ENCODE measurements around the gene CELF2. TPM values are rescaled to one million over a fixed set of nuclear protein-coding genes. Genes with fewer than 3 reads are reported as not detected.

The CELF2 gene
- total RNA-seq, 1 experiment from 2014 or later = 0.27 TPM

DNA sequence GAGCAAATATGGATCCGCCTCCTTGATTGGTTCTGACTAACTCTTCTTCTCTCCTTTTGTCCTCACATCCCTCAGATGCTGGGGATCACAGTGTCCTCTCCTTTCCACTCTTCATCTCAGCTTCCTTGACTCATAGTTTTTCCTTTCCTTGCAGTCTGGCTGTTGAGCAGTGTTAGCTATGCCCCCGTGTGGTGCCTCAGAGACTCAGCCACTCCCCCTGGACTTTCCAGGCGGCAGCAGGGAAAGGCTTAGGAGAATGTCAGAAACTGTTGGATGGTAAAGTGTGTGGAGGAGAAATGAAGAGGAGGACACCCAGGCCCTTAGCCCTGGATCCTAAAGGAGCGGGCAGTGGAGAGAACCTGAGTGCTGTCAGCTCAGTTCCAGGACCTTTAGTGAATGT lies 267.5 kb downstream of the CELF2 start:
- CTCF ChIA-PET = no interaction called here
- peaks cover 7% of the 10 kb centered on the region for H3K27me3 Mint-ChIP-seq (ENCODE audit: insufficient read depth, unreplicated experiment)

DNA sequence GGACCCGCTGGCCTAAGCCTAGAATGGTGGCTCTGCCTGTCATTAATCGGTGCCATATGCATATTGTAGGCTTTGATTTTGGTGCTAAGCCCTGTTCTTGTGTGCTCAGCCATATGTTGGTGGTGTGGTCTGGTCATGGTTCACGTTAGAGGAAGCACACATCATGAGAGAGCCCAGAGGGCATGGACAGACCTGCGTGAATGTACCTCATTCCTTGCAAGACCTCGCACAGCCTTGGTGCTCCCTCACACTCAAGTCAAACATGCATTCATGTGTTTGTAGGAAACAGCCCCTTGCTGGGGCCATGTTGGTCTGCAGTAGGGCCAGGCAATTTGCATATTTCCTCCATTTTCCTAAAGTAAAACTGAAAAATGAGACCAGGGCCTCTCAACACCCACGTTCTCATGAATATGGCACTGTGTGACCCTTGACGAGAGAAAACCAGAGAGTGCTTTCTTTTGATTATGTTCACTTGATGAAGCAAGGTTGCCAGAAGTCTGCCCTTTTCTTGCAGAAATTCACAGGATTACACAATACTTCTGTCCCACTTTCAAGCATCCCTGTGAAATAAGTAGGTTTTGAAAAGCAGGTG lies 268.7 kb downstream of the CELF2 start:
- no peak overlapping the region for H3K27ac Mint-ChIP-seq (ENCODE audit: unreplicated experiment)
- H3K4me3 Mint-ChIP-seq (ENCODE audit: unreplicated experiment) = no peak overlapping the region
- Histone ChIP-seq H3K27me3 (replicated peaks; ENCODE audit: control insufficient read depth, insufficient read depth, low read length) (peaks cover 1% of the 10 kb centered on the region; the same call in 1 of the 2 replicates), H3K4me3 (ENCODE audit: low read depth, low read length) (no peak overlapping the region), H3K9me3 (no peaks in the 10 kb centered on the region), H3K36me3 (ENCODE audit: control insufficient read depth, insufficient read depth, low read length) (no peaks in the 10 kb centered on the region), H3K4me1 (no peaks in the 10 kb centered on the region)
- POLR2A ChIA-PET = no interaction called here
- H3K27me3 Mint-ChIP-seq (ENCODE audit: insufficient read depth, unreplicated experiment) = peaks cover 3% of the 10 kb centered on the region
- DNase-seq = no peak
- CTCF ChIA-PET = no interaction called here
- H3K36me3 Mint-ChIP-seq (ENCODE audit: insufficient read depth, unreplicated experiment) = no peaks in the 10 kb centered on the region
- H3K9me3 Mint-ChIP-seq (ENCODE audit: unreplicated experiment) = no peaks in the 10 kb centered on the region
- intact Hi-C loops (cut with micrococcal nuclease; ENCODE audit: unreplicated experiment) = no loop called here
- BruUV-seq (replicated peaks) = no TSS peak
- TF ChIP-seq, protein P1, sequence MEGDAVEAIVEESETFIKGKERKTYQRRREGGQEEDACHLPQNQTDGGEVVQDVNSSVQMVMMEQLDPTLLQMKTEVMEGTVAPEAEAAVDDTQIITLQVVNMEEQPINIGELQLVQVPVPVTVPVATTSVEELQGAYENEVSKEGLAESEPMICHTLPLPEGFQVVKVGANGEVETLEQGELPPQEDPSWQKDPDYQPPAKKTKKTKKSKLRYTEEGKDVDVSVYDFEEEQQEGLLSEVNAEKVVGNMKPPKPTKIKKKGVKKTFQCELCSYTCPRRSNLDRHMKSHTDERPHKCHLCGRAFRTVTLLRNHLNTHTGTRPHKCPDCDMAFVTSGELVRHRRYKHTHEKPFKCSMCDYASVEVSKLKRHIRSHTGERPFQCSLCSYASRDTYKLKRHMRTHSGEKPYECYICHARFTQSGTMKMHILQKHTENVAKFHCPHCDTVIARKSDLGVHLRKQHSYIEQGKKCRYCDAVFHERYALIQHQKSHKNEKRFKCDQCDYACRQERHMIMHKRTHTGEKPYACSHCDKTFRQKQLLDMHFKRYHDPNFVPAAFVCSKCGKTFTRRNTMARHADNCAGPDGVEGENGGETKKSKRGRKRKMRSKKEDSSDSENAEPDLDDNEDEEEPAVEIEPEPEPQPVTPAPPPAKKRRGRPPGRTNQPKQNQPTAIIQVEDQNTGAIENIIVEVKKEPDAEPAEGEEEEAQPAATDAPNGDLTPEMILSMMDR (IDR thresholded peaks at IDR 0.05; ENCODE audit: insufficient read depth in 1 of 2, low read depth in 1 of 2, low read length in 1 of 2, severe bottlenecking in 1 of 2, unreplicated experiment in 1 of 2) = no peak
- H3K4me1 Mint-ChIP-seq (ENCODE audit: low read depth, unreplicated experiment) = no peaks in the 10 kb centered on the region

More for the DNA sequence above, 267.5 kb downstream of the CELF2 start:
- no TSS peak for BruUV-seq (replicated peaks)
- no peaks in the 10 kb centered on the region for H3K9me3 Mint-ChIP-seq (ENCODE audit: unreplicated experiment)
- H3K36me3 Mint-ChIP-seq (ENCODE audit: insufficient read depth, unreplicated experiment) = no peaks in the 10 kb centered on the region
- Histone ChIP-seq H3K4me3 (ENCODE audit: low read depth, low read length) (no peak overlapping the region), H3K9me3 (no peaks in the 10 kb centered on the region), H3K4me1 (no peaks in the 10 kb centered on the region), H3K27me3 (replicated peaks; ENCODE audit: control insufficient read depth, insufficient read depth, low read length) (peaks cover 1% of the 10 kb centered on the region), H3K36me3 (ENCODE audit: control insufficient read depth, insufficient read depth, low read length) (no peaks in the 10 kb centered on the region)
- TF ChIP-seq, protein P1 (IDR thresholded peaks at IDR 0.05; ENCODE audit: insufficient read depth in 1 of 2, low read depth in 1 of 2, low read length in 1 of 2, severe bottlenecking in 1 of 2, unreplicated experiment in 1 of 2) = peak in 1 of 2 experiments; percentile 36
- intact Hi-C loops (cut with micrococcal nuclease; ENCODE audit: unreplicated experiment) = no loop called here
- no peaks in the 10 kb centered on the region for H3K4me1 Mint-ChIP-seq (ENCODE audit: low read depth, unreplicated experiment)
- H3K27ac Mint-ChIP-seq (ENCODE audit: unreplicated experiment) = no peak overlapping the region
- POLR2A ChIA-PET = interaction anchor here (0.6 kb wide), 1 partner anchor 1956 kb away, joined by 3 read pairs; no protein-coding TSS in a partner anchor
- DNase-seq = peak in 1 of 2 experiments; percentile 24
- no peak overlapping the region for H3K4me3 Mint-ChIP-seq (ENCODE audit: unreplicated experiment)

DNA sequence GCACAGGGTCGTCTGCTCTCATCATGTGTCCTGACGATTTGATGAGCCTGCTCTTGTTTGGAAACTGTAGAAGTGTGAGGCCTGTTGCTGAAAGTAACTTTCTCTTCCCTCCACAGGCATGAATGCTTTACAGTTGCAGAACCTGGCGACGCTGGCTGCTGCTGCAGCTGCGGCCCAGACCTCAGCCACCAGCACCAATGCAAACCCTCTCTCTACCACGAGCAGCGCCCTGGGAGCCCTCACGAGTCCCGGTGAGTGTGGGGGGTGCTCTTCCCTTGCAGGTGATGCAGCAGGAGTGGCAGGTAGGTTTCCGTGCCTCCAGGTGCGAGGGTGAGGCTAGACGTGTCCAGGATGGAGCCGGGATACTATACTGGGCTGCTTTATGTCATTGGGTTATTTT lies 270.6 kb downstream of the CELF2 start:
- Mint-ChIP-seq H3K4me3 (ENCODE audit: unreplicated experiment) (no peak overlapping the region), H3K27ac (ENCODE audit: unreplicated experiment) (no peak overlapping the region), H3K9me3 (ENCODE audit: unreplicated experiment) (no peaks in the 10 kb centered on the region), H3K4me1 (ENCODE audit: low read depth, unreplicated experiment) (no peaks in the 10 kb centered on the region), H3K27me3 (ENCODE audit: insufficient read depth, unreplicated experiment) (peaks cover 7% of the 10 kb centered on the region), H3K36me3 (ENCODE audit: insufficient read depth, unreplicated experiment) (no peaks in the 10 kb centered on the region)
- no peaks in the 10 kb centered on the region for H3K4me1 ChIP-seq
- TF ChIP-seq, protein P1 (IDR thresholded peaks at IDR 0.05; ENCODE audit: insufficient read depth in 1 of 2, low read depth in 1 of 2, low read length in 1 of 2, severe bottlenecking in 1 of 2, unreplicated experiment in 1 of 2) = no peak
- H3K36me3 ChIP-seq (ENCODE audit: control insufficient read depth, insufficient read depth, low read length) = no peaks in the 10 kb centered on the region
- no peaks in the 10 kb centered on the region for H3K9me3 ChIP-seq
- peaks cover 1% of the 10 kb centered on the region; the same call in 1 of the 2 replicates for H3K27me3 ChIP-seq (replicated peaks; ENCODE audit: control insufficient read depth, insufficient read depth, low read length)
- H3K4me3 ChIP-seq (ENCODE audit: low read depth, low read length) = no peak overlapping the region
- BruUV-seq (replicated peaks) = no TSS peak
- CTCF ChIA-PET = no interaction called here
- intact Hi-C loops (cut with micrococcal nuclease; ENCODE audit: unreplicated experiment) = no loop called here
- DNase-seq = no peak
- POLR2A ChIA-PET = no interaction called here
